ENCODE data around the gene HERC4. TPM values are rescaled to one million over a fixed set of nuclear protein-coding genes. Genes with fewer than 3 reads are reported as not detected.

HERC4 gene
- total RNA-seq, 1 donor: 125 TPM

GRCh38 chr10:68108051-68108450 lies 33.0 kb upstream of the HERC4 start:
- Histone ChIP-seq H3K36me3 (ENCODE audit: insufficient read depth, low read length) (peaks cover 13% of the 10 kb centered on the region), H4K20me1 (ENCODE audit: insufficient read depth, low read length) (no peaks in the 10 kb centered on the region), H3K79me2 (ENCODE audit: insufficient read depth, low read length) (peaks cover 61% of the 10 kb centered on the region), H3K27me3 (ENCODE audit: insufficient read depth, low read length) (no peaks in the 10 kb centered on the region), H3K4me2 (ENCODE audit: insufficient read depth, low read length) (peak overlapping the region; percentile 95), H3K4me1 (ENCODE audit: insufficient read depth, low read length) (peaks cover 58% of the 10 kb centered on the region), H3K4me3 (ENCODE audit: insufficient read depth, low read length) (peak overlapping the region; percentile 71), H2AFZ (ENCODE audit: low read length) (no peak overlapping the region), H3K27ac (ENCODE audit: low read depth, low read length) (peak overlapping the region; percentile 98), H3K9me3 (ENCODE audit: low read depth, low read length) (no peaks in the 10 kb centered on the region)
- TF ChIP-seq CTCF (IDR thresholded peaks at IDR 0.05; ENCODE audit: extremely low read depth, low read depth, low read length): no peak
- DNase-seq (ENCODE audit: insufficient read length, low spot score, missing footprints): no peak

GRCh38 chr10:68107651-68108050 lies 32.6 kb upstream of the HERC4 start:
- Histone ChIP-seq H3K4me3 (ENCODE audit: insufficient read depth, low read length) (peak overlapping the region; percentile 71), H3K79me2 (ENCODE audit: insufficient read depth, low read length) (peaks cover 57% of the 10 kb centered on the region), H4K20me1 (ENCODE audit: insufficient read depth, low read length) (no peaks in the 10 kb centered on the region), H3K4me1 (ENCODE audit: insufficient read depth, low read length) (peaks cover 61% of the 10 kb centered on the region), H3K4me2 (ENCODE audit: insufficient read depth, low read length) (peak overlapping the region; percentile 95), H3K27me3 (ENCODE audit: insufficient read depth, low read length) (no peaks in the 10 kb centered on the region), H2AFZ (ENCODE audit: low read length) (no peak overlapping the region), H3K27ac (ENCODE audit: low read depth, low read length) (peak overlapping the region; percentile 98), H3K36me3 (ENCODE audit: insufficient read depth, low read length) (peaks cover 13% of the 10 kb centered on the region), H3K9me3 (ENCODE audit: low read depth, low read length) (no peaks in the 10 kb centered on the region)
- no peak for DNase-seq (ENCODE audit: insufficient read length, low spot score, missing footprints)
- TF ChIP-seq CTCF (IDR thresholded peaks at IDR 0.05; ENCODE audit: extremely low read depth, low read depth, low read length): no peak

GRCh38 chr10:68106656-68107055 lies 31.6 kb upstream of the HERC4 start:
- no peak for TF ChIP-seq CTCF (IDR thresholded peaks at IDR 0.05; ENCODE audit: extremely low read depth, low read depth, low read length)
- H2AFZ ChIP-seq (ENCODE audit: low read length): no peak overlapping the region
- H3K4me2 ChIP-seq (ENCODE audit: insufficient read depth, low read length): peak overlapping the region; percentile 95
- H3K36me3 ChIP-seq (ENCODE audit: insufficient read depth, low read length): peaks cover 13% of the 10 kb centered on the region
- H3K4me3 ChIP-seq (ENCODE audit: insufficient read depth, low read length): peak overlapping the region; percentile 71
- no peaks in the 10 kb centered on the region for H3K27me3 ChIP-seq (ENCODE audit: insufficient read depth, low read length)
- no peaks in the 10 kb centered on the region for H4K20me1 ChIP-seq (ENCODE audit: insufficient read depth, low read length)
- H3K27ac ChIP-seq (ENCODE audit: low read depth, low read length): peak overlapping the region; percentile 98
- H3K9me3 ChIP-seq (ENCODE audit: low read depth, low read length): no peaks in the 10 kb centered on the region
- peaks cover 47% of the 10 kb centered on the region for H3K79me2 ChIP-seq (ENCODE audit: insufficient read depth, low read length)
- DNase-seq (ENCODE audit: insufficient read length, low spot score, missing footprints): peak; percentile 62
- H3K4me1 ChIP-seq (ENCODE audit: insufficient read depth, low read length): peaks cover 65% of the 10 kb centered on the region

GRCh38 chr10:68105820-68106219 lies 30.7 kb upstream of the HERC4 start:
- Histone ChIP-seq H3K79me2 (ENCODE audit: insufficient read depth, low read length) (peaks cover 43% of the 10 kb centered on the region), H3K4me3 (ENCODE audit: insufficient read depth, low read length) (peak overlapping the region; percentile 71)

More at GRCh38 chr10:68105820-68106219, 30.7 kb upstream of the HERC4 start:
- Histone ChIP-seq H3K27me3 (ENCODE audit: insufficient read depth, low read length) (no peaks in the 10 kb centered on the region), H3K36me3 (ENCODE audit: insufficient read depth, low read length) (peaks cover 9% of the 10 kb centered on the region), H4K20me1 (ENCODE audit: insufficient read depth, low read length) (no peaks in the 10 kb centered on the region), H3K4me1 (ENCODE audit: insufficient read depth, low read length) (peaks cover 71% of the 10 kb centered on the region), H3K27ac (ENCODE audit: low read depth, low read length) (peak overlapping the region; percentile 98), H3K9me3 (ENCODE audit: low read depth, low read length) (no peaks in the 10 kb centered on the region), H3K4me2 (ENCODE audit: insufficient read depth, low read length) (peak overlapping the region; percentile 95), H2AFZ (ENCODE audit: low read length) (no peak overlapping the region)
- TF ChIP-seq CTCF (IDR thresholded peaks at IDR 0.05; ENCODE audit: extremely low read depth, low read depth, low read length): no peak
- DNase-seq (ENCODE audit: insufficient read length, low spot score, missing footprints): peak; percentile 29
